HG03159 (cell line): ENCODE results near the gene FMNL2.
"Not testable (repeated sequence)": the region's sequence is repeated elsewhere in the genome, so short reads cannot be mapped to it uniquely, and the experiment has no call there.

Experiments used
- ATAC-seq: cut with Tn5 transposase; IDR thresholded peaks from one replicate; pipeline ENCODE4 v1.9.1; 2021; ENCODE audit warnings: mild to moderate bottlenecking, moderate library complexity; ENCODE audit not compliant: unreplicated experiment

FMNL2 gene

DNA sequence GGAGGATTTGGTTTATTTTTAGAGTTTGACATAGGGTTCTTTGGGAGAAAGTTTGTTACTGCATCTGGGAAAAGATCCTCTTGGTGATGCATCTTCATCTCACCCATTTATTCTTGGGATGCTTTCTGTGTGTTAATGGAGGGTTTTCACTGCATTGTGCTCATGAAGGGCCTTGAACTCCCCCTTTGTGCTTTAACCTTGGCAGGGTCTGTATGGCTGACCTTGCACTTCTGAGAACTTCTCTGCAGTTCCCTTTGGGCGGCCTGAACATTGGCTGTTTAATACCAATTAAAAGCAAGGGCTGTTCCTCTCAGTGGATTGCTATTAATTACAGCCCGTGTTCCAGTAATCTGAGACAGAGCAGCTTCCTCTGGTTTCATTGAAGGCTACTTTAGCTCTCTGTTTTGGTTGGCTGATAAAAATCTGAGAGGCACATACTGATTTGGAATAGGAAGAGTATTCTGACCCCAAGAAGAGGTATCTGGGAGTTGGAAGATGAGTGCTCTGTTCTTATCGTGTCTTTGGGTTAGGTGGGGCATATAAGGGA is 37.5 kb downstream of the FMNL2 start:
- ATAC-seq, result no peak

DNA sequence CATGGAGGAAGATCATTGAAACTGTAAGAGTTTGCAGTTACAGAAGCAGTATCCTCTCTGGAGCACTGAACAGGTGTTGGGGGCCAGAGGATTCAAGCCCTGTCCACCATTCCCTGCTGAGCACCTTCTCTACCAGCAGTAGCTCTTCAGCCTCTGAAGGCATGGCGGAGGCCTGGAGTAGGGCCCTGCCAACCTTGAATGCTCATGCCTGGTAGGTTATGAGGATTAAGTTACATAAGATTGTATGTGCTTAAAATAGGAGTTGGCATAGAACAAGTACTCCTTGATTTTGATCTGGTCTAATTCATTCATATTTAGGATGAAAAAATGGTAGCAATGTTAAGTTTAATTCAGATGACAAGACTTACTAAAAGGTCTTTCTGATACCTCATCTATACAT is 40.2 kb downstream of the FMNL2 start:
- ATAC-seq, result no peak

DNA sequence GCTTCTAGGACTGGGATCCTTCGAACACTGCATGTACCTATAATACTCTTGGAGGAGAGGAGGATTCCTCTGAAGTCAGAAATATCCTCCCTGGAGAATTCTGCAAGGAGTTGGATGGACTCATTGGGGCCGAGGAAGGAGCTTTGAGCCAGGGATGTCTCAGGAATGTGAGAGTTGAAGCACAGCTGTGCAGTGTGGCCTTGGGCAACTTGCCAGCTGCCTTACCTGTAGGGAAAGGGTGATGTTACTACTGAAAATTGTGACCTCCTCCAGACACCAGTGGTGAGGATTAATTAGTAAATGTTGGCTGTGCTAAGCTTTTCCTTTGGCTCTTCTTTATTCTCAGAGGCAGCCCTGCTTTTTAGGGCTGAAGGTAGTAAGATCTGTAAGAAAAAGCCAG is 41.4 kb downstream of the FMNL2 start:
- ATAC-seq, result no peak

GRCh38 chr2:152376968-152377367 is 42.0 kb downstream of the FMNL2 start:
- no peak for ATAC-seq

DNA sequence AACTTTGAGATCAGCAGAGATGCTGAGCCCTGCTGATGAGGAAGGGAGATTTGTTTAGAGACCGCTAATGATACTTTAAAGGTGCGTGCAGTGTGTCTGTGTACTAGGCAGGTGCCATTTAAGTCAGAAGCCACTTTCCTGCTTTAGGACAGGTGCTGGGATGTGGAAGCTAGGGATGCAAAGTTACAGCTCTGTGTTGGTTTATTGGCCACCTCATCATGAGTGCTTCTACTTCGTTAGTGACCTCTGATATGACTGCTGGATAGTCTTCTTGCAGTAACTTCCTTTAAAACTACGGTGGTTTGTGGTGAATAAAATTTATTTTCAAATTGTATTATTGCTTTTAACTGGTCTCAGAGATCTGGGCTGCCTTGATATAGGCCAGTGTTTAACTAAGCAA is 44.1 kb downstream of the FMNL2 start:
- no peak for ATAC-seq

DNA sequence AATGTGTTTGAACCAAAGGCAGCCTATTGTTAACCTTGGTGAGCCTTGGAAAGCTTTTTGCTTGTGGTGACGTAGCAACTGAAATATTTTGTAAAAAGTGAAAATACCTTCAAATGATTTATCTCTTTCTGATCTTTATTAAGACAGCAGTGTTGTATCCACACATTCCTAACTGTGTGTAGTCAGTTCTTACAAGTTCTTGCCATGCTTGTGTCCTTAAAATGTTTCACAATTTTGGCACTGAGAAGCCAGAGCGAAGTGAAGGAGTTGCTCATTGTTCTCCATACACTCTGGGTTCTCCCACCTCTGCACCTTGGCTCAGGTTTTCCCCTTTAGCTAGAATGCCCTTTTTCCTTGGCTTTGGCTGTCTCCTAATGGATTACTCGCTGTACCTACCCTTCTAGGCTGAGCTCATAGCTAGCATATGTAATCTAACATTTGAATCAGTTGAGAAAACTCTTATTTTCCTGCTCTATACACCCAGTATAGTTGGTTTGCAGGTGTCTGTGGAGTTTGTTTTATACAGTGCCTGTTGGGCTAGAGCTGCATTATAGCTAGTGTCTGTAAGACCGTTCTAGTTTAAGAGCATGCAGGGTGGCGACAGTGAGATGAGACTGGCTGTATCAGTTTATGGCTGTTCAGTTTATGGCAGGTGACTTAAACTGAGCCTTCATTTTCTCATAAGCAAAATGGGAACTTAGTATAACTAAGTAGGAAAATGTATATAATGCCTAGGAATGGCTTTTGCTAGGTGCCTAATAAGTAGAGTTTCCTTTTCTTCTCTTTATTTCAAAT is 45.5 kb downstream of the FMNL2 start:
- no peak for ATAC-seq

DNA sequence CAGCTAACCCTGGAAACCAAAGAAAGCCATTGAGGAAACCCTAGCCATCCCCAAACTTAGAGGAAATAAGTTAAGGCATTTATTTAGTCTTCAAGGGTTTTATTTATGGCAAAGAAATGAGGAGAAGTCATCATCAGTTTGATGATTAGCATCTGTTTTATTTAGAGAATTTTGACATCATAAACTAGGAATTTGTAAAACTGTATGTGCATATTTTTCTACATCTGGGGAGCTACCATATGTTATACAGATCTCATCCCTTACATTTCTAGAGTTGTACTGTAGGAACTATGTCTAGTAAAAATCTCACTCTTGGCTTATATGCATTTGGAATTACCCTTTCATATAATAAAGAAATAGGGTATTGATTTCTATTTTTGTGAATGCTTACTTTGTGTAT is 48.7 kb downstream of the FMNL2 start:
- ATAC-seq, result no peak

DNA sequence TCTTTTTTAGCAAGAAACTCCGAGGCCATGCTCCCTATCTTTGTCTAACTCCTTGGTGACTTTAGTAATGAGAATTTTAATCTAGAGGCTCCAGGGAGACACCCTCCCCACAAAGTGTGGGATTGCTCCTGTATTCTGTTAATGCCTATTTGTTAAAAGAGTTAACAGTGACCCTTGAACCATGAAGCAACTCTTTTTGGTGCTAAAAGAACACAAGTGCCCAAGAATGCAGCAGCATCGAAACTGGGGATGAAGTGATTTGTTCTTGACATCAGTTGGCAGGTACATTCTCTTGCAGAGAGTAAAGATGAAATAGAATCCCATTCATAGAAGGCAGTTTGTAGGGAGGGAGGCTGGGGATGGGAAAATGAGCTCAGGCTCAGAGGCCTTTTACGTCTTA is 50.0 kb downstream of the FMNL2 start:
- ATAC-seq, result no peak

- ATAC-seq, result no peak
Measured at GRCh38 chr2:152385650-152386049, 50.7 kb downstream of the FMNL2 start.

- no peak for ATAC-seq
Measured at GRCh38 chr2:152386266-152386665, 51.3 kb downstream of the FMNL2 start.

- no peak for ATAC-seq
Measured at GRCh38 chr2:152387041-152387440, 52.1 kb downstream of the FMNL2 start.

DNA sequence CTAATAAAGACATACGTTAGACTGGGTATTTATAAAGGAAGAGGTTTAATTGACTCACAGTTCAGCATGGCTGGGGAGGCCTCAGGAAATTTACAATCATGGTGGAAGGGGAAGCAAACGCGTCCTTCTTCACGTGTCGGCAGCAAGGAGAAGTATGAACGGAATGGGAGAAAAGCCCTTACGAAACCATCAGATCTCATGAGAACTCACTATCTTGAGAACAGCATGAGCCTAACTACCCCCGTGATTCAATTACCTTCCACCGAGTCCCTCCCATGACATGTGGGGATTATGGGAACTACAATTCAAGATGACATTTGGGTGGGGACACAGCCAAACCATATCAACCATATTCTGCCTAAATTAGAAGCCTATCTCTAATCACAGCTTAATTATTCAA is 53.3 kb downstream of the FMNL2 start:
- ATAC-seq, result not testable (repeated sequence)

DNA sequence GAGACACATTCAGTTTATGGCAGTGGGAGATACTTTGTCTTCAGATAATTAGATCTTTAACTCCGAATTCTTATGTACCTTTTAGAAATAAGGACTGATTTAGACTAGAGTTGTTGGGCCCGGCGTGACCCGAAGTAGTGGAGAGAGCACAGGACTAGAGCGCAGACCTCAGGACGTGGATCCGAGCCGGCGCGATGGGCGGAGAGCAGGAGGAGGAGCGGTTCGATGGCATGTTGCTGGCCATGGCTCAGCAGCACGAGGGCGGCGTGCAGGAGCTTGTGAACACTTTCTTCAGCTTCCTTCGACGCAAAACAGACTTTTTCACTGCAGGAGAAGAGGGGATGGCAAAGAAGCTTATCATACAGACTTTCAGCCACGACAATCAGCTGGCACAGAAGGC is 54.5 kb downstream of the FMNL2 start:
- ATAC-seq, result no peak

DNA sequence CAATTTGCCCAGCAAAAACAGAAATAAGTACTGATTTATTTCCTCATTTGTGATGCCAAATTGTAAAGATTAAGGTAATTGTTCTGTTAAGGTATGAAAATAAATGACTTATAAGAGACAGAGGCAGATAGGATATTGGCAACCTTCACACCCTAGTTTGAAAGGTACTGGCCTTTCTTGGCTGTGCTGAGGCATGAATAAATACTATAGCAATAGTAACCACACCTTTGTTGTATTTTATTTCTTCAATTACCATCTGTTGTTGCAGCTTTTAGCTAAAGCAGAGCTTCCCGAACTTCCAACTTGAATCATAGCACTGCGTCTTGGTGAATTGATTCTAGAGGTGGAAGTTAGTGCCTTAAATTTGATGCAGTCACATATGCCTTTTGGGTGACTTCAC is 55.9 kb downstream of the FMNL2 start:
- ATAC-seq, result no peak

GRCh38 chr2:152391318-152391717 is 56.3 kb downstream of the FMNL2 start:
- ATAC-seq, result no peak

GRCh38 chr2:152393377-152393776 is 58.4 kb downstream of the FMNL2 start:
- ATAC-seq, result no peak

DNA sequence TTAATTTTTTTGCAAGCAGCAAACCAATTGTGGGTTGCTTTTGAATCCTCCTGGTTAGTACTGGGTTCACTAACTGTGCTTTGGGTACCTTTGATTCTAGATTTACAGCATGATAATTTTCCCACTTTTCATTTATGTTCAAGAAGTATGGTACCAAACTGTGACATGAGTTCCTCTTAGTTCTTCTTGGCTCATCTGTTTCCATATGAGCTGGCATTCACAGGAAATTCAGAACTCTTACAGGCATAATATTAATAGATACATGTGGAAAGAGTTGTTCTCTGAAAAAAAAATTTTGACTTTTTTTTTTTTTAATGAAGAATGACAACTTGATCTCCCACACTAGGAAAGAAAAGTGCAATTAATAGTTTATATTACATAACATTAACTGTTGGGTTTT is 59.4 kb downstream of the FMNL2 start:
- no peak for ATAC-seq

DNA sequence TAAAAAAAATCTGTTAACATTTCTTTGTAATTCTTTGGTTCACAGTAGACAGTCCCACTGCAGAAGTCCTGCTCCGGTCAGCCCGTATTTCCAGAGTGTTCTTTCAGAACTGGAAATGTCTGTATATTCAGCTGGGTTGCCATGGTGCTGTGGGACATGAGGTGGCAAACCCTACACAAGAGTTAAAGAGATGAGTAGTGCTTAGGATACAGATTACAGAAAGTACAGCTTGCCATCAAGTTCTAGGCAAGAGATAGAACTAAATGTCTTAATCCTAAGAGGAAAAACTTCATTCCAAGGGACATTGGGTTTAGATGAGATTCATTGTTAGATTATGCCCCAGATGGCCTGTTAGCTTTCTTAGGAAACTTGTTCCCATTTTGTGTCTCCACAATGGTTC is 60.1 kb downstream of the FMNL2 start:
- ATAC-seq, result no peak

DNA sequence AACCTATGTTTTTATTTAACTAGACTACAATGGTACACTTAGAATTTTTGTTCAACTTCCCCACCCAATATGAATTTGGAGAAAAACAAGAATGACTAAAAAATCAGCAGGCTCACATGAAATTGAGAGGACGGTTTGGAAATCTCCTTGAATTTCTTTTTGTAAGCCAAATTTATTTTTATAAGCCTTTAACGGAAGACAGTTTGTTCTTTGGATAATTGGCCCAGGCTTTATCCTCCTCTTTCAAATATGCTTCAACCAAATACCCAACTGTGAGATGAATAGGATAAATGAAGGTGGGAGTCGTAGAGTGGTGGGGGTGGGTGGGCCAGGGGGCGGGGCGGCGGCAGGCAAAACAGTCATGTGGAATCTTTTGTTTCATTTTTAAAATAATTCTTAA is 60.6 kb downstream of the FMNL2 start:
- ATAC-seq, result no peak

- no peak for ATAC-seq
Measured at GRCh38 chr2:152396051-152396511, 61.1 kb downstream of the FMNL2 start.

DNA sequence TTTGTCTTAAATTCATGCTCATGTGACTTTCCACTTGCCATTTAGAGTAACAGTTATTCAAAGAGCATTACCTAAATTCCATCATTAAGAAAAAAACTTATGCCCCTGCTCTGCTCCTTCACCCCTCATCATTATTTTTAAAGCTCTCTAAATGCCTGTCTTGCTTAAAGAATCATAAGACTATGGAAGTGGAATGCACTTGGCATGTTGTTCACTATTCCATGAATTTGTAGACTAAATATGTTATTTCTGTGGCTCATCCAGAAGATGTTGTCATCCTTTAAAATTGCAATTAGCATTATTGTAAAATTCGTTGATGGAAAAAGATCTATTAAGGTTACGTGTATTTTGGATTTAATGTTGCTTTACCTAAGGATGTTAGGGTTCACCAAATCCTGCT is 61.8 kb downstream of the FMNL2 start:
- no peak for ATAC-seq

- ATAC-seq, result no peak
Measured at GRCh38 chr2:152399003-152399402, 64.0 kb downstream of the FMNL2 start.
